Bronchial epithelial cell (primary cell): ENCODE data around the gene MT1F. TPM values are rescaled to one million over a fixed set of nuclear protein-coding genes. Genes with fewer than 3 reads are reported as not detected.
"Not testable (repeated sequence)": the region's sequence is repeated elsewhere in the genome, so short reads cannot be mapped to it uniquely, and the experiment has no call there.

Experiments
- DNase-seq: peaks from one replicate; pipeline ENCODE4 v3.0.0-alpha.2; 2010; ENCODE audit warnings: low read depth
- FAIRE-seq: peaks from 2 replicates; lab custom pipeline; 2011; peaks lifted over from hg19 to GRCh38; lab: Jason Lieb, UNC
- H3K27me3 ChIP-seq: 2 replicates; pipeline ENCODE4 v1.5.1; 2011; ENCODE audit warnings: low read length; ENCODE audit not compliant: control insufficient read depth, insufficient read depth
- H3K36me3 ChIP-seq: 2 replicates; pipeline ENCODE4 v1.5.1; 2011; ENCODE audit warnings: low read length; ENCODE audit not compliant: control insufficient read depth, insufficient read depth
- H3K4me3 ChIP-seq: 2 replicates; pipeline ENCODE4 v1.5.1; 2011; ENCODE audit warnings: mild to moderate bottlenecking, low read depth, low read length, control low read depth
- total RNA-seq: library from RNA; depleted of rRNA; stranded (reverse); fragments of >200 nt; gene quantifications from 2 replicates; pipeline ENCODE4 v1.2.1, GENCODE V29; 2014
- TF ChIP-seq, protein P1 (sequence below): IDR thresholded peaks from 2 replicates; pipeline ENCODE4 v1.5.1; 2011; ENCODE audit warnings: mild to moderate bottlenecking, moderate library complexity, low read length, control low read depth, inconsistent platforms; ENCODE audit not compliant: insufficient read depth, severe bottlenecking

Gene MT1F
- total RNA-seq, 1 donor from 2014 or later: 1.6 TPM

GRCh38 chr16:56662357-56663354 lies 4.9 kb downstream of the MT1F start:
- no peaks in the 10 kb centered on the region for H3K36me3 ChIP-seq
- DNase-seq (no peak), FAIRE-seq (no peak)
- H3K27me3 ChIP-seq: peaks cover 7% of the 10 kb centered on the region
- TF ChIP-seq, protein P1, sequence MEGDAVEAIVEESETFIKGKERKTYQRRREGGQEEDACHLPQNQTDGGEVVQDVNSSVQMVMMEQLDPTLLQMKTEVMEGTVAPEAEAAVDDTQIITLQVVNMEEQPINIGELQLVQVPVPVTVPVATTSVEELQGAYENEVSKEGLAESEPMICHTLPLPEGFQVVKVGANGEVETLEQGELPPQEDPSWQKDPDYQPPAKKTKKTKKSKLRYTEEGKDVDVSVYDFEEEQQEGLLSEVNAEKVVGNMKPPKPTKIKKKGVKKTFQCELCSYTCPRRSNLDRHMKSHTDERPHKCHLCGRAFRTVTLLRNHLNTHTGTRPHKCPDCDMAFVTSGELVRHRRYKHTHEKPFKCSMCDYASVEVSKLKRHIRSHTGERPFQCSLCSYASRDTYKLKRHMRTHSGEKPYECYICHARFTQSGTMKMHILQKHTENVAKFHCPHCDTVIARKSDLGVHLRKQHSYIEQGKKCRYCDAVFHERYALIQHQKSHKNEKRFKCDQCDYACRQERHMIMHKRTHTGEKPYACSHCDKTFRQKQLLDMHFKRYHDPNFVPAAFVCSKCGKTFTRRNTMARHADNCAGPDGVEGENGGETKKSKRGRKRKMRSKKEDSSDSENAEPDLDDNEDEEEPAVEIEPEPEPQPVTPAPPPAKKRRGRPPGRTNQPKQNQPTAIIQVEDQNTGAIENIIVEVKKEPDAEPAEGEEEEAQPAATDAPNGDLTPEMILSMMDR: no peak
- H3K4me3 ChIP-seq: no peak overlapping the region

DNA sequence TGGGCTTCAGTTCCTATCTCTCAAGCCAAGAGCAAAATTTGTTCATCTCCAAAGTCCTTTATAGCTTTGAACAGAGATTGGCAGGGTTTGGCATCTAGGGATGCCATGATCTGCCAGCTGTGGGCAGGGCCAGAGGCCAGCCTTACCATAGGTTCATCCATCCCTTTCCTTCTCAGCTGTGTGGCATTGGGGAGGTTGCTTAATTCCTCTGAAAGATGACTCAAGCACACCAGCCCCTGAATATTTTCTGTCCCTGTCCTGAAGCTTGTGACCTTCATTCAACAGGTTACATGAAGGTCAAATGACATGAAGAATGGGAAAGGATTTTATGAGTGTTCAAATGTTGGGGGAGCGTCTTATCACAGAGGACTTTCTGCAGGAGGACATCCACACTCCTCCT lies 6.7 kb downstream of the MT1F start:
- Histone ChIP-seq H3K36me3 (no peaks in the 10 kb centered on the region), H3K27me3 (peaks cover 15% of the 10 kb centered on the region)
- no peak for FAIRE-seq

GRCh38 chr16:56665286-56666261 lies 7.8 kb downstream of the MT1F start:
- not testable (repeated sequence) for H3K36me3 ChIP-seq, H3K4me3 ChIP-seq, DNase-seq
- peaks cover 24% of the 10 kb centered on the region for H3K27me3 ChIP-seq
- peak; percentile 94 for FAIRE-seq

More for the DNA sequence above, 6.7 kb downstream of the MT1F start:
- no peak overlapping the region for H3K4me3 ChIP-seq
- no peak for DNase-seq
- TF ChIP-seq, protein P1: no peak

GRCh38 chr16:56667581-56668571 lies 10.1 kb downstream of the MT1F start, which contains the start of gene MT1G:
Gene MT1G, minus strand, starts transcription at chr16:56668065. Its CDS starts 72 bp downstream, at chr16:56667993.
- Histone ChIP-seq H3K4me3 (no peak within 1 kb of the TSS), H3K36me3 (no peaks in the 10 kb centered on the region), H3K27me3 (peaks cover 25% of the 10 kb centered on the region)
- FAIRE-seq (no peak), DNase-seq (no peak)
- TF ChIP-seq, protein P1: no peak

DNA sequence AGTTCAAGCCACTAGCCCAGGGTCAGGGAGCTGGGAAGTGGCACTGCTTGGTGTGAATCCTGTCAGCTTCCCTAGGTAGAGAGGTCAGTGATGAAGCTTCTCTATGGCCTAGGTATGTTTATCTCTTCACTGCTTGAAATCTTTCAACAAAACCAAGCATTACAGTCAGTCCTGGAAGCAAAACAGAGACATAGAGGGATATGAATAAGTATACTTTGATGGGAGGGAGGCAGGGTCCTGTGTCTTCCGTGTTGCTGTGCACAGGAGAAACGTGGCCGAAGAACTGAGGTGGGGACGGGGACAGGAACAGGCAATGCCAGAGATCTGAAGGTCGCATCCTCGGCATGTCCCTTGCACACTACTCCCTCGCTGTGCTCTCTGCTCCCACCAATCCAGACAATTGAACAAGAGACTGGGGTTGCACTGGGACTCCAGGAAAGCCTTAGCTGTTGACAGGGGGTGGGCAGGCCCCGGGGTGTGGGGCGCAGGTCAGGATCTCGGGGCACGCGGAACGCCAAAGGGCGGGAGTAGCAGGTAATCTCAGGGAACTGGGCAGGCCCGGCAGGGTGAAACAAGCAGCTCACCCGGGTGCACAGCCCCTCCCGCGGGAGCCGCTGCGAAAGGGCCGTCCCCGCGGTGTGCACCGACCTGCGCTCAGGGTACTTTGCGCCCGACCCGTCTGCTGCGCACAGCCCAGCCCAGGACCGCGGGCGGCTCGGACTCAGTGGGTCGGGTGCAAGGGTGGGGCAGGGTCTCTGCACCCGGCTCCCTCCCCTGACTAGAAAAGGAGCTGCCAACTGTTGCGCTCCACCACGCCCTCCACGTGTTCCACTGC lies 11.5 kb downstream of the MT1F start, which contains the start of gene MT1H:
TSS of gene MT1H (plus strand) at position 810 of the 835 bp plus-strand sequence. CDS start 71 bp downstream, outside the sequence.
- no peak for DNase-seq
- FAIRE-seq: no peak

More for the DNA sequence above, 11.5 kb downstream of the MT1F start, which contains the start of gene MT1H:
- H3K4me3 ChIP-seq: no peak within 1 kb of the TSS
- peaks cover 25% of the 10 kb centered on the region for H3K27me3 ChIP-seq
- TF ChIP-seq, protein P1: no peak
- H3K36me3 ChIP-seq: no peaks in the 10 kb centered on the region
